SU-DHL-6 (cell line): ENCODE results near the gene ADARB2.

Experiments used
- H2AFZ ChIP-seq: fragments of 200-600 bp; sonication (generic); 2 replicates; pipeline ENCODE4 v1.6.1; 2014; ENCODE audit warnings: low read depth, mild to moderate bottlenecking, moderate library complexity, mixed read lengths, antibody characterized with exemption, low read length; ENCODE audit not compliant: severe bottlenecking
- H3F3A ChIP-seq: fragments of 200-600 bp; shearing (Covaris generic); 2 replicates; pipeline ENCODE4 v1.6.0; 2016; ENCODE audit warnings: antibody characterized with exemption, mild to moderate bottlenecking; ENCODE audit not compliant: insufficient read depth
- H3K27ac ChIP-seq: fragments of 200-600 bp; sonication (generic); 2 replicates; pipeline ENCODE4 v1.5.1; 2016; ENCODE audit warnings: low read depth, mild to moderate bottlenecking, low read length, moderate library complexity, mixed read lengths
- H3K27me3 ChIP-seq: fragments of 200-600 bp; sonication (generic), shearing (Covaris generic); 2 replicates; pipeline ENCODE4 v1.6.0; 2014; ENCODE audit warnings: mild to moderate bottlenecking, low read length
- H3K36me3 ChIP-seq: fragments of 200-600 bp; sonication (generic); 2 replicates; pipeline ENCODE4 v1.6.1; 2014; ENCODE audit warnings: mild to moderate bottlenecking, low read length, mixed read lengths
- H3K4me2 ChIP-seq: fragments of 300-600, 200-600 bp; shearing (Covaris generic), sonication (generic); 2 replicates; pipeline ENCODE4 v1.6.0; 2014; ENCODE audit warnings: low read length, low read depth, mild to moderate bottlenecking; ENCODE audit not compliant: poor library complexity, severe bottlenecking
- H3K4me3 ChIP-seq: fragments of 200-600 bp; sonication (generic); 2 replicates; pipeline ENCODE4 v1.5.1; 2014; ENCODE audit warnings: antibody characterized with exemption, low read length, mild to moderate bottlenecking, mixed read lengths; ENCODE audit not compliant: insufficient read depth, poor library complexity, severe bottlenecking
- H3K79me2 ChIP-seq: fragments of 200-600 bp; sonication (generic); 2 replicates; pipeline ENCODE4 v1.6.1; 2014; ENCODE audit warnings: mild to moderate bottlenecking, low read length, moderate library complexity; ENCODE audit not compliant: insufficient read depth
- H3K9ac ChIP-seq: fragments of 200-600 bp; sonication (generic); 2 replicates; pipeline ENCODE4 v1.7.0; 2014; ENCODE audit warnings: mild to moderate bottlenecking, low read length
- H3K9me2 ChIP-seq: fragments of 200-600 bp; sonication (generic); replicated peaks from 2 replicates; pipeline ENCODE4 v1.6.1; 2014; ENCODE audit warnings: low read length; ENCODE audit not compliant: insufficient read depth
- H3K9me3 ChIP-seq: fragments of 200-600 bp; sonication (generic); 2 replicates; pipeline ENCODE4 v1.6.1; 2014; ENCODE audit warnings: low read length, mixed read lengths; ENCODE audit not compliant: insufficient read depth
- H4K20me1 ChIP-seq: fragments of 200-600 bp; sonication (generic); 2 replicates; pipeline ENCODE4 v1.6.1; 2014; ENCODE audit warnings: low read depth, mild to moderate bottlenecking, antibody characterized with exemption, low read length, moderate library complexity, mixed read lengths
- CTCF ChIP-seq: fragments of 200-600 bp; sonication (generic); IDR thresholded peaks from one replicate; pipeline ENCODE4 v1.5.1; 2017; ENCODE audit warnings: antibody characterized with exemption, mild to moderate bottlenecking, low read length, moderate library complexity; ENCODE audit not compliant: insufficient read depth, poor library complexity, severe bottlenecking
- EZH2phosphoT487 ChIP-seq: fragments of 200-600 bp; sonication (generic), shearing (Covaris generic); conservative IDR thresholded peaks from 2 replicates; pipeline ENCODE4 v1.6.1; 2018; ENCODE audit warnings: mild to moderate bottlenecking, antibody characterized with exemption, low read length, moderate library complexity, mixed read lengths

ADARB2 gene

DNA sequence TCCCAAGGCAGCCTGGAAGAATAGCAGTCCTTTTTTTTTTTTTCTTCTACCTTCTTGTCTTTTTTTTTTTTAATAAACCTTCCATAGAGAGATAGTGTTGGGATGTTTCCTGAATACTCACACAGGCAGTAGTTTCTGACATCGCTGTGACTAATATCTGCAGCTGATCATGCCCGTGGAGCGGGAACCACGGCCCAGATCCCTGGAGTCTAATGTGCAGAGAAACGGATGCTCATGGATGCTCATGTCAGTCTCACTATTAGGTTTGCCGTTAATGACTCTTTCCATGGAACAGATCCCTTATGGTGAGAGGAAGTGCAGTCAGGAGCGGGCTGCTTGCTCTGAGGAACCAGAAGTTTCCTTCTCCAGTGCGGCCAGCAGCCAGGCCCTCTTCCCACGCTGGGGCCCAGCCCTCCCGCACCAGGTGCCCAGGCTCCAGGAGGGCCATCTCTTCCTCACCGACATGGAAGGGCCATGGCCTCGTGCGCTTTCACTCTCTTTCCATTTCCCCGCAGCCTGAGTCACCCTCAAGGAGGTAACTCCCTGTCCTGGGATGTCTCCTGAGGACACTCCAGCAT, 548.7 kb downstream of the ADARB2 start:
- H3K4me2 ChIP-seq = no peak overlapping the region
- no peak overlapping the region for H3K4me3 ChIP-seq
- no peaks in the 10 kb centered on the region for H4K20me1 ChIP-seq
- H3K9me2 ChIP-seq = no peaks in the 10 kb centered on the region
- H3K79me2 ChIP-seq = no peaks in the 10 kb centered on the region
- no peak overlapping the region for H2AFZ ChIP-seq
- no peaks in the 10 kb centered on the region for H3F3A ChIP-seq
- no peak overlapping the region for H3K9ac ChIP-seq
- no peaks in the 10 kb centered on the region for H3K36me3 ChIP-seq
- no peak overlapping the region for H3K27ac ChIP-seq
- no peaks in the 10 kb centered on the region for H3K9me3 ChIP-seq
- TF ChIP-seq CTCF = no peak
- TF ChIP-seq EZH2phosphoT487 = no peak
- H3K27me3 ChIP-seq = no peaks in the 10 kb centered on the region

DNA sequence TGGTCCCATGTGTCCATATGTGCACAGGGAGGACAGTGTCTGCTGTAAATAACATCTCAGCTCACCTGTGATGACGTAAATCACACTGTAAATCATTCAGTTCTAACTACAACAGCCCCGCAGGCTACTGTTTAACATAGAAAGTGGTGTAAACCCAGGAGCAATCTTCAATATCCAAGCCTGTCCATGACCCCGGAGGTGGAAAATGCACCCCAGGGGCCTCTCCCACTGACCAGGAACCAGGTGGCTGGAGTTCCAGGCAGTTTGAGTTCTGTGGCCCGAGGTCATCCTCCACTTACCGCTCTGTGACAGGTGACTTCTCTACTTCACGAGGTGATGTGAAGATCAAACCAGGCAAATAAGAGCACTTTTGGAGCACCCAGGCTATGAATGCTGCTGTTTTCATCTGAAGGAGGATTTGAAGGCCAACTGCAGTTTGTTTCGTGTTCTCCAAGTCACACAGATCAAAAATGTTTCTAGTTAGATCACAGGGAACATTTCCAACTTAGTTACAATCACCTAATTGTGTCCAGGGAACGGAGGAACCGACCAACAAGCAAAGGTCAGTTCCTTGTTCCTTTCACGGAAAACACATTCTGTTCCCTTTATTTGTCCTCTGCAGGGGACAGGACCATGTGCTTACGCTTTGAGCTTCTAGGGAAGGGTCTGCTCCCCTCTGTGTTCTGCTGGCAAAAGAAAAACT, 549.3 kb downstream of the ADARB2 start:
- H3K79me2 ChIP-seq = no peaks in the 10 kb centered on the region
- H3K4me3 ChIP-seq = no peak overlapping the region
- no peaks in the 10 kb centered on the region for H3F3A ChIP-seq
- H3K4me2 ChIP-seq = no peak overlapping the region
- no peak overlapping the region for H2AFZ ChIP-seq
- H3K9me2 ChIP-seq = no peaks in the 10 kb centered on the region
- H3K36me3 ChIP-seq = no peaks in the 10 kb centered on the region
- H3K27me3 ChIP-seq = no peaks in the 10 kb centered on the region
- no peaks in the 10 kb centered on the region for H3K9me3 ChIP-seq
- TF ChIP-seq CTCF (no peak), EZH2phosphoT487 (no peak)
- no peak overlapping the region for H3K27ac ChIP-seq
- H4K20me1 ChIP-seq = no peaks in the 10 kb centered on the region
- no peak overlapping the region for H3K9ac ChIP-seq

DNA sequence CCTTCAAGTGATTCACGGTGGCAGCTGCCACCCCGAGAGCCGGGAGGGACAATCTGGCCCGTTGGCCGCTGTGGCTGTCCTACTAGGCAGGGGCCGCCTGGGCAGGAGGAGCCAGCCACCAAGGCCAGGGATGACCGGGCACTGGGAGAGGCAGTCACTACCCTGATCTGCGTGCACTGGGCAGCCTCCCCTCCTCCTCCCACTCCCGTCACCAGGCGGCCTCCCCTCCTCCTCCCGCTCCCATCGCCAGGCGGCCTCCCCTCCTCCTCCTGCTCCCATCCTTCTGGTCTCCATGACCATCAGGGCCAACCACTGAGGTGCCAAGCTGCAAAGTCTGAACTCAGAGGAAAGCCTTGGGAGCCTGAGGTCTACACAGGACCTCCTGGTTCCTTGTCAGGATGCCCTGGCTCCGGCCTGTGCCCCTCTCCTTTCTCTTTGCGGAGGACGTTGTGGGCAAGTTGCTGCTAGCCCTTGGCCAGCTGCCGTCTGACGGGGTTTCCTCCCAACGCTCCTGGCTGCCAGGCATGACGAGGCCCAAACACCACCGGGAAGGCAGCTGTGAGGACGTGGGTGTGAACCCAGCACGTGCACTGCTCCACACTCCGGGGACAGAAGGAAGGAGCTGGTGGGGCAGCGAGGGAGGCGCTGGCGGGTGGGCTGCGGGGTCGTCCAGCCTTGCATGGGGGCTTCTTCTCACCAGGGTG, 550.0 kb downstream of the ADARB2 start:
- TF ChIP-seq EZH2phosphoT487 (no peak), CTCF (no peak)
- Histone ChIP-seq H3K9me2 (no peaks in the 10 kb centered on the region), H3K4me2 (no peak overlapping the region), H3K79me2 (no peaks in the 10 kb centered on the region), H3K4me3 (no peak overlapping the region), H3K9ac (no peak overlapping the region), H3K36me3 (no peaks in the 10 kb centered on the region), H3K9me3 (no peaks in the 10 kb centered on the region), H3F3A (no peaks in the 10 kb centered on the region), H3K27ac (no peak overlapping the region), H2AFZ (no peak overlapping the region), H3K27me3 (no peaks in the 10 kb centered on the region), H4K20me1 (no peaks in the 10 kb centered on the region)
